Gastrocnemius medialis (tissue), 4 donors: ENCODE results near the gene CDRT4. TPM values are rescaled to one million over a fixed set of nuclear protein-coding genes. Genes with fewer than 3 reads are reported as not detected.

ENCODE experiments used
- ATAC-seq, 2 donors: fragments of 150-250 bp; one replicate each; pipeline ENCODE4 v1.9.1; 2016
- DNase-seq, 2 donors: peaks; one replicate each; pipeline ENCODE4 v3.0.0-alpha.2; 2019
- H3K27ac ChIP-seq, 4 donors: fragments of 200-600 bp; sonication (generic); 1 replicate in 1 of 4; 2 replicates in 3 of 4; pipeline ENCODE4 v1.5.1; 2016 to 2018; ENCODE audit warnings: mild to moderate bottlenecking in 2 of 4, moderate library complexity in 1 of 4
- H3K27me3 ChIP-seq, 3 donors: fragments of 200-600 bp; sonication (generic) in 2 of 3; 1 replicate in 1 of 3; 2 replicates in 2 of 3; pipeline versions ENCODE4 v1.5.1 to v1.6.0; 2016 to 2019; ENCODE audit warnings: mild to moderate bottlenecking in 1 of 3, moderate library complexity in 1 of 3
- H3K36me3 ChIP-seq, 2 donors: fragments of 200-600 bp; sonication (generic) in 1 of 2; one replicate each; pipeline ENCODE4 v1.5.1; 2017 to 2018
- H3K4me1 ChIP-seq, 2 donors: fragments of 200-600 bp; sonication (generic) in 1 of 2; one replicate each; pipeline ENCODE4 v1.5.1; 2016 to 2017; ENCODE audit warnings: mild to moderate bottlenecking in 2 of 2
- H3K4me3 ChIP-seq, 4 donors: fragments of 200-600 bp; sonication (generic) in 3 of 4; 1 replicate in 1 of 4; 2 replicates in 3 of 4; pipeline ENCODE4 v1.5.1; 2016 to 2019; ENCODE audit warnings: mild to moderate bottlenecking in 2 of 4
- H3K9me3 ChIP-seq, 3 donors: fragments of 200-600 bp; sonication (generic) in 2 of 3; 1 replicate in 1 of 3; 2 replicates in 2 of 3; pipeline ENCODE4 v1.5.1; 2016 to 2019
- CTCF ChIP-seq, 5 experiments: fragments of 450-650 bp in 3 of 5; fragments of 200-600 bp in 2 of 5; sonication (generic) in 2 of 5; IDR thresholded peaks in 4 of 5; conservative IDR thresholded peaks in 1 of 5; 1 replicate in 4 of 5; 2 replicates in 1 of 5; pipeline ENCODE4 v1.5.1; 2016 to 2019; ENCODE audit warnings: antibody characterized with exemption in 5 of 5, mild to moderate bottlenecking in 3 of 5, moderate library complexity in 3 of 5
- POLR2A ChIP-seq, 2 donors: fragments of 450-650 bp; IDR thresholded peaks; one replicate each; pipeline ENCODE4 v1.6.1; 2017; ENCODE audit warnings: antibody characterized with exemption in 2 of 2, mild to moderate bottlenecking in 2 of 2, moderate library complexity in 2 of 2
- in situ Hi-C, 4 donors: fragments of 200-750 bp; cut with MboI; loops; one replicate each; pipeline versions ENCODE4 v1.15.0 to v1.8.0; 2017; ENCODE audit warnings: low sequenced_read_pairs in 4 of 4
- intact Hi-C: fragments of 100-400 bp; cut with DNase I; formaldehyde crosslinking; loops from one replicate; pipeline ENCODE4 v1.15.1; 2023; ENCODE audit warnings: low total_unique reads
- total RNA-seq, 4 donors: library from RNA; depleted of rRNA; stranded (reverse); fragments of >200 nt; gene quantifications; one replicate each; pipeline versions ENCODE4 v1.1.0 to v1.2.3, GENCODE V29; 2016

The CDRT4 gene
- total RNA-seq, 4 donors from 2014 or later = 0.66 to 2.0 (median 1.00) TPM

- H3K9me3 ChIP-seq = no peaks in the 10 kb centered on the region
- no peaks in the 10 kb centered on the region for H3K36me3 ChIP-seq
- no peak for ATAC-seq
- intact Hi-C loops = no loop called here
- H3K4me1 ChIP-seq = peaks cover 19 to 22% of the 10 kb centered on the region in 2 donors
- H3K27ac ChIP-seq = no peak overlapping the region
- TF ChIP-seq CTCF (IDR thresholded peaks at IDR 0.05 in 4 of 5, conservative IDR thresholded peaks at IDR 0.05 in 1 of 5) (no peak), POLR2A (IDR thresholded peaks at IDR 0.05) (no peak)
- in situ Hi-C loops = no loop called here
- no peak overlapping the region for H3K4me3 ChIP-seq
- DNase-seq = no peak
- H3K27me3 ChIP-seq = no peaks in the 10 kb centered on the region
Observed at GRCh38 chr17:15479703-15480102, 12.3 kb upstream of the CDRT4 start.

GRCh38 chr17:15478845-15479244 is 11.4 kb upstream of the CDRT4 start:
- Histone ChIP-seq H3K4me1 (peaks cover 19 to 22% of the 10 kb centered on the region in 2 donors), H3K9me3 (no peaks in the 10 kb centered on the region), H3K27me3 (no peaks in the 10 kb centered on the region), H3K4me3 (no peak overlapping the region), H3K27ac (no peak overlapping the region), H3K36me3 (no peaks in the 10 kb centered on the region)
- ATAC-seq = no peak
- in situ Hi-C loops = no loop called here
- no peak for DNase-seq
- intact Hi-C loops = no loop called here
- TF ChIP-seq CTCF (IDR thresholded peaks at IDR 0.05 in 4 of 5, conservative IDR thresholded peaks at IDR 0.05 in 1 of 5) (no peak), POLR2A (IDR thresholded peaks at IDR 0.05) (no peak)

GRCh38 chr17:15475631-15476354 is 8.4 kb upstream of the CDRT4 start:
- intact Hi-C loops = no loop called here
- peak; percentile 88 to 91 for ATAC-seq
- Histone ChIP-seq H3K27me3 (no peaks in the 10 kb centered on the region), H3K27ac (peak overlapping the region; percentile 50 to 75 (median 58)), H3K4me1 (peaks cover 3 to 7% of the 10 kb centered on the region in 2 donors), H3K9me3 (no peaks in the 10 kb centered on the region), H3K4me3 (no peak overlapping the region), H3K36me3 (no peaks in the 10 kb centered on the region)
- DNase-seq = no peak
- in situ Hi-C loops = no loop called here
- TF ChIP-seq CTCF (IDR thresholded peaks at IDR 0.05 in 4 of 5, conservative IDR thresholded peaks at IDR 0.05 in 1 of 5) = no peak
- TF ChIP-seq POLR2A (IDR thresholded peaks at IDR 0.05) = peak in 1 of 2 donors; percentile 11

GRCh38 chr17:15472891-15473290 is 5.5 kb upstream of the CDRT4 start:
- Histone ChIP-seq H3K4me3 (no peak overlapping the region), H3K9me3 (no peaks in the 10 kb centered on the region), H3K4me1 (peaks cover 7% of the 10 kb centered on the region in 2 donors), H3K27me3 (no peaks in the 10 kb centered on the region), H3K36me3 (no peaks in the 10 kb centered on the region), H3K27ac (no peak overlapping the region)
- intact Hi-C loops (no loop called here), in situ Hi-C loops (no loop called here)
- ATAC-seq (no peak), DNase-seq (no peak)
- TF ChIP-seq POLR2A (IDR thresholded peaks at IDR 0.05) (no peak), CTCF (IDR thresholded peaks at IDR 0.05 in 4 of 5, conservative IDR thresholded peaks at IDR 0.05 in 1 of 5) (no peak)
